Measurements from ENCODE around the gene CANT1.
A peak's percentile ranks its signal among the peaks of the same experiment; 100 is the strongest.
"Not testable (repeated sequence)": the region's sequence is repeated elsewhere in the genome, so short reads cannot be mapped to it uniquely, and the experiment has no call there.

Gene CANT1

DNA sequence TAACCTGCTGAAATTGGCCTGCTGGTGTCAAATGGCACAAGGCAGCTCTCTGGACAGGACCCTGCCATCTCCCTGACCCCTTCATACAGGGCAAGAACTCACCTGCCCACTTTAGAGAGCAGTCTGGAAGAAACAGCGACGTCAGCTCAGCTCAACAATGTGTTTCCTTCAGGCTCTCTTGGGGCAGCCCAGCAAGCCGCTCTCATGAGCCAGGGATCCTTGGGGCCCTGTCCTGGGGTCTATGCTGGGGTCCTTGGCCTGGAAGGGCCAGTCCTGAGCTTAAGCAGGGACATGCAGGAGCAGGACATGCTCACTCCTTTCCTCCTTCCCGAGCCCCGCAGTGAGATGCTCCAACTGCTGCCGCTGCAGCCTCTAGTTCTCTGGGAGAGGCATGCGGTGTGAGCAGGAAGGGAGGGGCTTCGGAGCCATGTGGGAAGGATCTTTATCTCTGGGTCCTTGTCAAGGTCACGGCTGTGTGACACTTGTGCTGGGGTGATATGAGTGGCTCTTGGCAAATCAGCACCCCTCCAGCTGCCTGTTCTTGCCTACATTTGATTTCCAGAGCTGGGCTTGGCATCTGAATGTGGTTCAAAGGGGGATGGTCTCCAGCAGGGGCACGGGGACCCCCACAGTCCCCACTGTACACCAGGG lies 17.8 kb upstream of the CANT1 start:
- DNase-seq: no peak

DNA sequence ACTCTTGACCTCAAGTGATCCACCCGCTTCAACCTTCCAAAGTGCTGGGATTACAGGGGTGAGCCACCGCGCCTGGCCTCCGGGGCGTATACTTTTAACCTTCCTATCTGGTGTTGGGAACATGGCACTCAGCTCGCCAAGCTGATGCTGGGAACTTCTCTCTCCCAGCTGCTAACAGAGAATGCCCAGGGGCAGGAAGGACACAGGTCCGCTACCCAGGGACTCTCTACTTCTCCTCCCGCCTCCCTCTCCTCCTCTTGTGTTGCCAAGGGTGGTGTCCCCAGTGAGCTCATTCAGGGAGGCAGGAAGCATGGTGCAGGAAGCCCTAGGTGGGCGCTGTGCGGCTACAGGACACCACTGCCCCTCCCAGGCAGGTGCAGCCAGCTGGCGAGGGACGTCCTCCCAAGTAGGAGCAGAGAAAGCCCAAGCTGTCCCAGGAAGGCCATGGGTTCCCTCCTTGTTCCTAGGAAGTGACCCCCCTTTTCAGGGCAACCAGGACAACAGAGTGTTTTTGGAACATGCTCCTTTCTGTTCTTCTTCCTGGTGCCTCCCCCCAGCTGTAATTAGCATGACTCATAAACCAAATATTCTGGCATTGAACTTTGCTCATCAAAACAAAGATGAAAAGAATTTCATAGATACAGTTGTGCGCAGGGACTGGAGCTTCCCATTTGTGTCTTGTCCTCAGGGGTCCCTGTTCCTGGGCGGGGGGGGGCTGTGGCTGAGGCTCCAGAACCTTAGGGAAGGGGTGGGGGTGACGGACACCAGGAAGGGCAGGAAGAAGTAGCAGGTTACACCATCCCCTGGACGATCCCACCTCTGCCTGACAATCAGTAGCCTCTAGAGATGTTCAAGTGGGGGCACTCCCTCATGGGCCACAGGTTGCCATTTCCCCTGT lies 17.1 kb upstream of the CANT1 start:
- DNase-seq: no peak

GRCh38 chr17:79024901-79025737 lies 15.6 kb upstream of the CANT1 start:
- DNase-seq: no peak

DNA sequence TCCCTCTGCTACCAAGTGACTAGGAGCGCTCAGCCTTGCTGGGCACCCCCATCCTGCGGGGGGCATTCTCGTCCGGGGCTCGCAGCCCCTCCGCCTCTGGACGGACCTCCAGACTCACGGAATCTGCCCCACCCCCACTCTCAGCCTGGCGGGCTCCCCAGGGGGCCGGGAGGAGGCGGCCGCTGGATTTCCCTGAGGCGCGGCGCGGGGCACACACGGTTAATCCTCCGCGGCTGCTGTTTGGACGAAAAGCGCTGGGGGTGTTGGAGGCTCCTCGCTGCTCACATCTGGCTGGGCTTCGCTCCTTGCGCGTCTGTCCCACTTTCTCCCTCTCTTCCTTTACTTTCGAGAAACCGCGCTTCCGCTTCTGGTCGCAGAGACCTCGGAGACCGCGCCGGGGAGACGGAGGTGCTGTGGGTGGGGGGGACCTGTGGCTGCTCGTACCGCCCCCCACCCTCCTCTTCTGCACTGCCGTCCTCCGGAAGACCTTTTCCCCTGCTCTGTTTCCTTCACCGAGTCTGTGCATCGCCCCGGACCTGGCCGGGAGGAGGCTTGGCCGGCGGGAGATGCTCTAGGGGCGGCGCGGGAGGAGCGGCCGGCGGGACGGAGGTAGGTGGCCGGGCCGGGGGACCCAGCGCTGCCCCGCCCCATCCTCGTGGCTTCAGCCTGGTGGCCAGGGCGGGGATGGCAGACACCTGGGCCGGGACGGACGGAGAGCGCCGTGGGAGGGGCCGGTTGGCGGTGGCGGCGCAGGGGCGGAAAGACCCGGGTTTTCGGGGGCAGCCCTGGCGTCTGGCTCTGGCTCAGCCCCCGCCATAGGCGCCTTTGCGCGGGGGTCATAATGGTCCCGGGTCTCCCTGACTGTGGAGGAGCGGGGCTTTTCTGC lies 14.6 kb upstream of the CANT1 start, which contains the start of gene C1QTNF1:
TSS of gene C1QTNF1 (plus strand) at position 284 of the 886 bp plus-strand sequence. CDS start 19,800 bp downstream, outside the sequence.
- peak; percentile 56 for DNase-seq

DNA sequence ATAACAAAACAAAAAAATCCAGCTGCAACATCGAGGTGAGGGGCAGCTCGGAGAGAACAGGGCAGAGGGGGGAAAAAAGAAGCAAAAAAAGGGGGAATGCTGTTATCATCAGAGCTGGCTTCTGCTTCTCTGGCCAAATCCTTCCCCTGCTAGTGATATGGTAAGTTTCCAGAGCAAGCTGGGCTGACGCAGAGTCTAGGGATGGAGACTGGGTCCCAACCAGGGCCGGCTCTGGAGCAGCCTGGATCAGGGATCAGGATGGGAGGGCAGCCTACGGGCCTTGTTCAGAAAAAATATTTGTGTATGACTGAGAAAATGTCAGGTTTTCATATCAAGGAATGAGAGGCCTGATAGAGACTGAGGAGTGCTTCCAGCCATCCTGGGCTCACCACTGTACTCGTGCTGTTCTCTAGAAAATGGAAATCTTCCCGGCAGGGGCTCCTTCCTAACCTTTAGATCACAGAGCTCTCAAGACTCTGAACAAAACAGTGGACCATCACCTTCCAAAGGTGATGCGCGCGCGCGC lies 13.7 kb upstream of the CANT1 start:
- no peak for DNase-seq

DNA sequence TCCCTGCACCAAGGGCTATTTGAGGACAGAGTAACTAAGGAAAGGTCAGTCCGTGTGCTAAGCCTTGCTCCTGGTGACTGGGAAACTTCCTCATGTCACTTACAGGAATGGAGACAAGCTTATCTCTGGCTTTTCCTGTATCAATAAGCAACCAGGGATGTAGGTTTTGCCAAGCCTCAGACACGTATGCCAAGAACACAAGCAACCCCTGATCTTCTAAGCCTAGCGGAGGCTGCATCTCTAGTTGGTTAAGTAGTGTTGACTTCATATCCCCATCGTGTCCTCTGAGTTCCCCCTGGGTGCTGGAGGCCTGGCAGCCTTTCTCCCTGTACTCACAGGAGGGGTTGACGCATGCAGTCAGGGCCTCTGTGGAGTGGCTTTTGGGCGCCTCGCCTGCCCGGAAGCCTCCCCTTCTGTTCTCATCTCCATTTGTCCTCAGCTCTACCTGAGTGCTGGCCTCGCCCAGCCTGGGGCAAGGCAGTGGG lies 13.0 kb upstream of the CANT1 start:
- no peak for DNase-seq

DNA sequence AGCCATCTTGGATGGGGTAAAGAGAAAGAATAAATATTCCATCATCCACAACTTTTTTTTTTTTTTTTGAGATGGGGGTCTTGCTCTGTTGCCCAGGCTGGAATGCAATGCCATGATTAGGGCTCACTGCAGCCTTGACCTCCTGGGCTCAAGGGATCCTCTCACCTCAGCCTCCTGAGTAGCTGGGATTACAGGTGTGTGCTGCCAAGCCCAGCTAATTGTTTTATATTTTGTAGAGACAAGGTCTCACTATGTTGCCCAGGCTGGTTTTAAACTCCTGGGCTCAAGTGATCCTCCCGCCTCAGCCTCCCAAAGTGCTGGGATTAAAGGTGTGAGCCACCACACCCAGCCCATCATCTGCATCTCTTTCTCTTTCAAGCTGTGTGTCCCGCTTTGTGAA lies 12.4 kb upstream of the CANT1 start:
- DNase-seq: not testable (repeated sequence)

- DNase-seq: no peak
Observed at GRCh38 chr17:79020631-79021301, 11.2 kb upstream of the CANT1 start.

GRCh38 chr17:79019632-79020584 lies 10.3 kb upstream of the CANT1 start:
- no peak for DNase-seq

- no peak for DNase-seq
Observed at GRCh38 chr17:79019261-79019631, 9.7 kb upstream of the CANT1 start.

- DNase-seq: no peak
Observed at GRCh38 chr17:79018370-79018695, 8.8 kb upstream of the CANT1 start.

- DNase-seq: no peak
Observed at GRCh38 chr17:79017546-79018369, 8.2 kb upstream of the CANT1 start.

GRCh38 chr17:79014158-79014758 lies 4.7 kb upstream of the CANT1 start:
- no peak for DNase-seq

GRCh38 chr17:79012563-79013134 lies 3.1 kb upstream of the CANT1 start:
- no peak for DNase-seq

- no peak for DNase-seq
Observed at GRCh38 chr17:79011451-79012147, 2.0 kb upstream of the CANT1 start.

DNA sequence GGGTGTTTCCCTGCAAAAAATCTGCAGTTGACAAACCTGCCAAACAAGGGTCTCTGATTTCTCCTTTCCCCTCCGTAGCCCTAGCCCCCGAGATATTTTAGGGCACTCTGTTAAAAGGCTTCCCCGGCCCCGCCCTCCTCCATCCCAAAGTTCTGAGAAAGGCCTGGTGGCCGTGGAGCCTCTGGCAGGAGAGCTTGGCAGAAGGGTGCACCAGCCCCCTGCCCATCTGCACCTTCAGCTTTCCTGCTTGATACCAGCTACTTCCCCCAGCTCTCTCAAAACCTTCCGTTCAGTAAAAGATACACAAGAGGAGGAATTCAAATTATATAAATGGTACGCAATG lies 711 bp upstream of the CANT1 start:
- no peak for DNase-seq

- no peak for DNase-seq
Observed at GRCh38 chr17:79008666-79009387, 737 bp downstream of the CANT1 start.

Data from NCI-H510A (cell line).